ENCODE measurements around the gene FAM9C.
"Not testable (repeated sequence)": the region's sequence is repeated elsewhere in the genome, so short reads cannot be mapped to it uniquely, and the experiment has no call there.

The FAM9C gene

GRCh38 chrX:13076176-13076961, 31.9 kb upstream of the FAM9C start:
- no peak for DNase-seq (ENCODE audit: low spot score)

DNA sequence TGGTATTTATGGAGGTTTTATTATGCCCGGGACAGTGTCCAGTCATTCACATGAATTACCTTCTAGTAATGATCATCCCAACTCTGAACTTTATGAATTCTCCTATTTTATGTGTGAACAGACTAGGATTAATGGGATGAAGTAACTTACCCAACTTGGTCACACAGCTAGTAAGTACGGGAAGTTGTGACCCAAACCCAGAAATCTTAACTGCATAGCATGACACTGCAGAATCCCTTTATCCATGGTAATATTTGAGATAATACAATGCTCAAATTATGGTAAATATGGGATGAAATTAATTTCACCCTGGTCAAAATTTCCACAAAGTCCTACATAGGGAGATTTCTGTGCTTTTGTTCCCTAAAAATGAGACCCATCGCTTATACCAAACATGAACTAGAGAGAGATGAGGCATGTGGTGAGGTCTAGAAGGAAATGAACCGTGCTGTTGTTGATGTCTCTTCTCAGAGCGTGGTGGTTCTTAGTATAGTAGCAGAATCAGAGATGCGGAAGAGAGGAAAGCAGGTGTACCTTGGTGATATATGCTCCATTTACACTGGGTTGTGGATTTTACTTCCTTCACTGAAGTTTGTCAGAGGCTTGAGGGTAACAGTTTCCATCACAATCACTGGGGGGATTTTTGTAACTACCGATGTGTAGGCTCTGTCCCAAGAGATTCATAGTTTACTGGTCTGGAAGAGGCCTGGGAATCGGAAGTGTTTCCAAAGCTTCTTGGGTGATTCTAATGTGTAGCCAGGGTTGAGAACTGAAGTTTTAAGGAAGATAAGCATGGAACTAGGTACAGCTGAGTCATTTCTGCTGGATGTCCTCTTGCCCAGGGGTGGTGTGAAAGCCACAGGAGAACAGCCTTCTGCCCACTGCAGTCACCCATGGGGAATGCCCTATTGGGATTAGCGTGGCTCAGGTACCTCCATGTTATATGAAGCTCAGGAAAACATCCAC, 30.2 kb upstream of the FAM9C start:
- DNase-seq (ENCODE audit: low spot score) = no peak

DNA sequence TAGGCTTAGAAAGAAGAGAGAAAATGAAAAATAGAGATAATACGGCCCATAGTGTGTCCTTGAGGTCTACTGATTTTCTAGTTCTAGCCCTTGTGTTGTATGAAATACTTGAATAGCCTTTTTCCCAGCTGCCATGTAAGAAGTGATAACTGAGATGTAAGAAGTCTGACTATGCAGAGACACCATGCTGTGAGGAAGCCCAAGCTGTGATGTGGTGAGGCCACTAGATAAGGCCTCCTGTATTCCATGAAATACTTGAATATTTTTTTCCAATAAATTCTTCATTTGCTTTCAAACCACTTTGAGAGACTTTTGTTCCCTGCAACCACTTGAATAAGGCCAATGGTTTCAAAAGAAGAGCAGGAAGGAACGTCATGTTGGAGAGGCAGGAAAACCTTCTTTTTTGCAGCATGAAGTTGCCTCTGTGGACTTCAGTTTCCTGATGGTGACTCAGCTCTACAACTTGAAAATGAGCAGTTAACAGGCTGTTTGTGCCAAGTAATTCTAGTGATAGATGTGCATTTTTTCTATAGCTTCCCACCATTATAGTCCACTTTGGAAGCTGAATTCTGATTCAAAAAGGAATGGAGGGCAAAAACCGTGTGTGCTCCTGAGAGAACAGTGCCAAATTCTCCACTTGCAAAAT, 25.5 kb upstream of the FAM9C start:
- DNase-seq (ENCODE audit: low spot score) = no peak

GRCh38 chrX:13068651-13069050, 24.2 kb upstream of the FAM9C start:
- no peak for DNase-seq (ENCODE audit: low spot score)

GRCh38 chrX:13067773-13068172, 23.4 kb upstream of the FAM9C start:
- DNase-seq (ENCODE audit: low spot score) = no peak

- DNase-seq (ENCODE audit: low spot score) = no peak
Measured at GRCh38 chrX:13066391-13066790, 22.0 kb upstream of the FAM9C start.

DNA sequence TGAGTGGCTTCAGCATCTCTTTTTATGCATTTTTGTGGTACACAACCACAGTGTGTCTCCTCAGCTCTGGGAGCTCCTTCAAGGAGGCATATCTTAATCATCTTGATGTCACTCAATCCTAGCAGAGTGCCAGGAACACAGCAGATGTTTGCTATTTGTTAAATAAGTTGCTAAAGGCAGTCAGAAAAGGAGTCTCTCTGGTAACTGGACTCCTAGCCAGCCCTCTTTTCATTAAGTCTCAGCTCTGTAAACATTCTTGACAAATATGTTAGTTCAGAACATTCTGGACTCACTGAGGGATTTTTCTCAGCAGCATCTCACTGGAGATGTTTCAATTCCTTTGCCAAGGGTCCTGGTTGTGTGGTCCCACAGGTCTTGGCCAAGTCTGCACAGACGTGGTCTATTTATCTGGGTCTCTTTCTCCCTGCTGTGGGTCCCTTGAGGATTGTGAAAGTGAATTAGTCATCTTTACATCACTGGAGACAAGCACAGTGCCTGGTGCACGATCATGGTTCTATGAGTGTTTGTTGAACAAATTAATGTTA, 20.3 kb upstream of the FAM9C start:
- DNase-seq (ENCODE audit: low spot score) = no peak

- DNase-seq (ENCODE audit: low spot score) = not testable (repeated sequence)
Measured at GRCh38 chrX:13063124-13063523, 18.7 kb upstream of the FAM9C start.

DNA sequence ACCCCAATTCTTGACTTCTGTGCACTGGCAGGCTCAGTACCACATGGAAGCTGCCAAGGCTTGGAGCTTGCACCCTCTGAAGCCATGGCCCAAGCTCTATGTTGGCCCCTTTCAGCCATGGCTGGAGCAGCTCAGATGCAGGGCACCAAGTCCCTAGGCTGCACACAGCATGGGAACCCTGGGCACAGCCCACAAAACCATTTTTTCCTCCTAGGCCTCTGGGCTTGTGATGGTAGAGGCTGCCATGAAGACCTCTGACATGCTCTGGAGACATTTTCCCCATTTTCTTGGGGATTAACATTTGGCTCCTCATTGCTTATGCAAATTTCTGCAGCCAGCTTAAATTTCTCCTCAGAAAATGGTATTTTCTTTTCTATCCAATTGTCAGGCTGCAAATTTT, 17.9 kb upstream of the FAM9C start:
- not testable (repeated sequence) for DNase-seq (ENCODE audit: low spot score)

GRCh38 chrX:13061215-13061708, 16.8 kb upstream of the FAM9C start:
- DNase-seq (ENCODE audit: low spot score) = not testable (repeated sequence)

GRCh38 chrX:13059637-13060499, 15.4 kb upstream of the FAM9C start:
- no peak for DNase-seq (ENCODE audit: low spot score)

- DNase-seq (ENCODE audit: low spot score) = no peak
Measured at GRCh38 chrX:13055486-13055885, 11.1 kb upstream of the FAM9C start.

GRCh38 chrX:13053171-13053570, 8.8 kb upstream of the FAM9C start:
- no peak for DNase-seq (ENCODE audit: low spot score)

GRCh38 chrX:13051529-13052172, 7.2 kb upstream of the FAM9C start:
- DNase-seq (ENCODE audit: low spot score) = no peak

DNA sequence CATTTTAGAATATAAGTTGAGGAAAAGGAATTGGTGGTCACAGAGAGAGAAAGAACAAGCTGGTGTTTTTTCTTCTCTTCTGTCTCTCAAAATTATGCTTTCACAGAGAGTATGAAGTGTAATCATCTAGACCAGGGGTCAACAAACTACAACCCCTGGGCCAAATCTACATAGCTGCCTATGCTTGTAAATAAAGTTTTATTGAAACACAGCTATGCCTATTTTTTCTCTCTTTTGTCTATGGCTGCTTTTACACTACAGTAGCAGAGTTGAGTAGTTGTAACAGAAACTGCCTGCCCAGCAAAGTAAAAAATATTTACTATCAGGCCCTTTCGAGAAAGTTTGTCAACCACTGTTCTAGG, 6.7 kb upstream of the FAM9C start:
- DNase-seq (ENCODE audit: low spot score) = no peak

- DNase-seq (ENCODE audit: low spot score) = no peak
Measured at GRCh38 chrX:13050151-13050550, 5.7 kb upstream of the FAM9C start.

DNA sequence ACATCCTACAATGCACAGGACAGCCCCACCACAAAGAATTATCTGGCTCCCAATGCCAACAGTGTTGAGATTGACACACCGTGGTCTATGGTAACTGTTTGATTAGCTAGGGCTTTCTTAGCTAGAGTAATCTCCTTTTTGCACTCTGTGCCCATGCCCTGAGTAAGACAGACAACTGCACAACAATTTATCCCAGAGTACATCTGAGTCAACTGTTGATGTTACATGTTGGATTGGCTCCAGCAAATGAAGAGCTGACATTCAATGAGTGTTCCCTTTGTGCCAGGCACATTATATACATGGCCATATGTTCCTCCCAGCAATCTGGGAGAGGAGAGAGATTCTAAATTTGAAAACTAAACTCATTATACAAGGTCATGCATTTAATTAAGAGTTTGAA, 3.9 kb upstream of the FAM9C start:
- no peak for DNase-seq (ENCODE audit: low spot score)

GRCh38 chrX:13047759-13048158, 3.3 kb upstream of the FAM9C start:
- DNase-seq (ENCODE audit: low spot score) = no peak

DNA sequence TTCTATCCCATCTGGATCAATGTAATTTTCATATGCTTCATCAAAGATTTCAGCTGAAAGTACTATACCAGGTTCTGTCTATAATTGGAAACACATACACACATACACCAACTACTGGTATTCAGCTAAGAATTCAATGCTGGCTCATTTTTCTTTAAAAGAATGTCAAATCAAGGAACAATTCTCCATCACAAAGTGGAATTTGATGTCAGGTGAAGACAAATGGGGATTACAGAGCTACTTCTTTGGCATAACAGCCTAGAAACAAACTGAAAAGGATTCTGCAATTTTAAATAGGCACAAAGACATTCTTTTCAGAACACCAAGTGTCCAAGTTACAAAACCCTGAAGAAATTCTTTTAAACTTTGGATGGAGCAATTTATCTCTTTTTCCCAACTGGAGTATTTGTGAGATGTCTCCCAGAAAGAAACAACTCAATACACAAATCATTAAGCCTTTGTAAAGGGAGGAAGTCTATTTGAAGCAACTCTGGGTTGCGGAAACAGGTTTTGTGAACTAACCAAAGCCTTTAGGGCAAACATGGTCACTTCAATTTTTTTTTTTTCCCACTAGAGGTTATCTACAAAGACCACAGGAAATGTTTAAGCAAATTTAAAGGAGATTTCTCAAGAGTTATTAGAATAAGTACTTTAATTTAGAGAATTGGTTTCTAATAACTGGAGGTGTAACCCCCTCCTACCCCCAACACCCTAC, 1.9 kb upstream of the FAM9C start:
- DNase-seq (ENCODE audit: low spot score) = no peak

GRCh38 chrX:13043938-13044337, 482 bp downstream of the FAM9C start:
- no peak for DNase-seq (ENCODE audit: low spot score)

All from cerebellar cortex (tissue), 1 donor.